Stimulated activated CD8-positive, alpha-beta memory T cell treated with anti-CD3 and anti-CD28 coated beads, Interleukin-7, amount 100 ng/mL, for 48 hours (primary cell): ENCODE data around the gene MRPS30.
"Not testable (repeated sequence)": the region's sequence is repeated elsewhere in the genome, so short reads cannot be mapped to it uniquely, and the experiment has no call there.

ENCODE experiments used
- DNase-seq, 2 donors: peaks; one replicate each; pipeline ENCODE4 v3.0.0-alpha.2; 2020; ENCODE audit warnings: low read depth in 1 of 2; ENCODE audit errors: extremely low read depth in 1 of 2

Gene MRPS30

GRCh38 chr5:44814761-44815160 is 6.0 kb downstream of the MRPS30 start:
- no peak for DNase-seq

DNA sequence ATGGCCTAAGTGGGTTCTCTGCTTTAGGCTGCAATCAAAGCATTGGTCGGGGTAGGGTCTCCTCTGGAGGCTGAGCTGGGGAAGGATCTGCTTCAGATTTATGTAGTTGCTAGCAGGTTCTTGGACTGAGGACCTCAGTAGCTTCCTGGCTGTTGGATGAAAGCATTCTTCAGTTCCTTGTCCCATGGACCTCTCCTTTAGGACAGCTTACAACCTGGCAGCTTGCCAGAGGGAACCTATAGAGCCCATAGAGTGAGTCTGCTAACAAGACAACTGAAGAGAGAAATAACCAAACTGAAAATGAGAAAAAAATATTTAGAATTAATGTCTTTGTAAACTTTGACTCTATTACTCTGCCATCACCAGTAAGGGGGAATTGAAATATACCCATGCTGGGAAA is 12.4 kb downstream of the MRPS30 start:
- DNase-seq = no peak

DNA sequence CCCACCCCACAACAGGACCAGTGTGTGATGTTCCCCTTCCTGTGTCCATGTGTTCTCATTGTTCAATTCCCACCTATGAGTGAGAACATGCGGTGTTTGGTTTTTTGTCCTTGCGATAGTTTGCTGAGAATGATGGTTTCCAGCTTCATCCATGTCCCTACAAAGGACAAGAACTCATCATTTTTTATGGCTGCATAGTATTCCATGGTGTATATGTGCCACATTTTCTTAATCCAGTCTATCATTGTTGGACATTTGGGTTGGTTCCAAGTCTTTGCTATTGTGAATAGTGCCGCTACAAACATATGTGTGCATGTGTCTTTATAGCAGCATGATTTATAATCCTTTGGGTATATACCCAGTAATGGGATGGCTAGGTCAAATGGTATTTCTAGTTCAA is 15.9 kb downstream of the MRPS30 start:
- DNase-seq = not testable (repeated sequence)

- no peak for DNase-seq
Measured at GRCh38 chr5:44827681-44828080, 18.9 kb downstream of the MRPS30 start.

- DNase-seq = no peak
Measured at GRCh38 chr5:44828719-44829118, 20.0 kb downstream of the MRPS30 start.

- no peak for DNase-seq
Measured at GRCh38 chr5:44830951-44831350, 22.2 kb downstream of the MRPS30 start.

GRCh38 chr5:44833249-44833648 is 24.5 kb downstream of the MRPS30 start:
- no peak for DNase-seq

DNA sequence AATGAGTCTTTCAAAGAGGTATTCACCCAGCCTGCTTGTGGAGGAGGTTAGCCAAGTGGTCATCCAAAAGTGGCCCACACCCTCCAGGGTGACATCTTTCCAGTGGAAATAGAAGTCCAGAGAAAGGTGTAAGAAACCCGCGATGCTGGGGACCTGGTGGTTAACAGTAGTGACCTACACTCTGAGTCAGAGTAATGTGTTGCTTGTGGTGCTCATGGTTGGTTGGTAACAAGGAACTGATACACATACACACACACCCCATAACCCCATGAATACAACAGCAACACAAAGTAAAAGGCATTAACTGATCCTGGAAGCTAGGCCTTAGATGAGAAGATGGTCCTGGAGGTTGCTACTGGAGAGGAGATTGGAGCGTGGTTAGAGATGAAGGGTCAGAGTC is 26.9 kb downstream of the MRPS30 start:
- DNase-seq = no peak

DNA sequence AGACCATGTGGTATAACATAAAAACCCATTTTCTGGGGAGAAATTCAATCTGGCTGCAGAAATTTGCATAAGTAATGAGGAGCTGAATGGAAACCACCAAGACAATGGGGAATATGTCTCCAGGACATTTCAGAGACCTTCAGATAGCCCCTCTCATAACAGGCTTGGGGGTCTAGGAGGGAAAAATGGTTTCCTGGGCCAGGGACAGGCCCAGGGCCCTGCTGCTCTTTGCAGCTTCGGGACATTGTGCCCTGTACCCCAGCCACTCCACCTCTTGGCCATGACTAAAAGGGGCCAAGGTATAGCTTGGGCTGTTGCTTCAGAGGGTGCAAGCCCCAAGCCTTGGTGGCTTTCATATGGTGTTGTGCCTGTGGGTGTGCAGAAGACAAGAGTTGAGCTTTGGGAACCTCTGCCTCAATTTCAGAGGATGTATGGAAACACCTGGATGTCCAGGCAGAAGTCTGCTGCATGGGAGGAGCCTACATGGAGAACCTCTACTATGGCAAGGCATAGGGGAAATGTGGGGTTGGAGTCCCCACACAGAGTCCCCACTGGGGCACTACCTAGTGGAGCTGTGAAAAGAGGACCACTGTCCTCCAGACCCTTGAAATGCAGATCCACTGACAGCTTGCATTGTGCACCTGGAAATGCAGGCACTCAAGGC is 30.4 kb downstream of the MRPS30 start:
- no peak for DNase-seq

DNA sequence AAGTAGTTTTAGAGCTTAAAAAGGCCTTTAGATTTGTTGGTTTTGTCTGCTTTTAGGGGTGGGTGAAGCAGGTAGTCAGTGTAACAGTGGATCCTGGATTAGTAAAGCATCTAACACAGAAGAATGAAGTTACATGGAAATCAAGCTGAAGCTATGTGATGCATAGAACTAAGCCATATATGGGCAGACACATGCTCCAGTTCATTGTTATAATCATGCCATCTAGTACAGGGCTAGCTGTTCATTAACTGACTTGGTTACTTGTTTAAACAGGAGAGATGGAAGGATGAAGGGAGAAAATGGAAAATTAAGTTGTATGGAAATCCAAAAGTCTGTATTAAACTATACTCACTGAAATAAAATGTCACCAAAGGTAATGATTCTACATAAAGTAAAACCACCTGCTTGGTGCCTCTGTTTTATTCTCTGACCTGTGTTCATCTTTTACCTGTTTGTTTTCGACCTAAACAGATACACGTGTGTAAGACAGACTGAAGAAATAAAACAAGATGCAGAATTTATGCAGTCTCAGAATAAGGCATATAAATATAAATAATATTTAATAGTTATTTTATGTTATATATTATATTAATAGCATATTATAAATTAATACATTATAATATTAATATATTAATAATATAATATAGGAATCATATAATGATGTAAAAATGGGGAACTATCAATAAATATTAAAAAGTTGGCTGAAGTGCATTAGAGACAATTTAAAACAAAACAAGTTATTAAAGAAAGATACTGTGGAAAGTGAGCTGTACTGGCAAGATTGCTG is 33.9 kb downstream of the MRPS30 start:
- DNase-seq = no peak

GRCh38 chr5:44844744-44845143 is 36.0 kb downstream of the MRPS30 start:
- DNase-seq = no peak

DNA sequence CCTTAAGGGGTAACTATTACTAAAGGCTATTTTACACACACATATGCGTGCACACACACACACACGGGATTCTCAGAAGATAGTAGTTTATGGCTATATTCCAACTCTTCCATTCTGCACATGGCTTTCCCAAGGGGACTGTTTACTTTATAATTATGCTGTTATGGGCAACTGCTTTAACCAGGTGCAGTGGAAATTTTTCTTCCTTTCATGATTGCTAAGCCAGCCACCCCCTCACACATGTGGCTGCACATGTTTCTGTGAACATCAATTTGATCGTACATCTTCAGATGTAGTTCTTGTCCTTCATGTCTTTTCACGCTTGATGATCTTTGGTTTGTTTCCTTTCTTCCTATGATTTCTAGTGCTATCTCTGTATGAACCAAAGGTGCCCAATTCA is 37.0 kb downstream of the MRPS30 start:
- DNase-seq = no peak

- DNase-seq = no peak
Measured at GRCh38 chr5:44847206-44847852, 38.6 kb downstream of the MRPS30 start.

- DNase-seq = no peak
Measured at GRCh38 chr5:44860267-44860666, 51.5 kb downstream of the MRPS30 start.

DNA sequence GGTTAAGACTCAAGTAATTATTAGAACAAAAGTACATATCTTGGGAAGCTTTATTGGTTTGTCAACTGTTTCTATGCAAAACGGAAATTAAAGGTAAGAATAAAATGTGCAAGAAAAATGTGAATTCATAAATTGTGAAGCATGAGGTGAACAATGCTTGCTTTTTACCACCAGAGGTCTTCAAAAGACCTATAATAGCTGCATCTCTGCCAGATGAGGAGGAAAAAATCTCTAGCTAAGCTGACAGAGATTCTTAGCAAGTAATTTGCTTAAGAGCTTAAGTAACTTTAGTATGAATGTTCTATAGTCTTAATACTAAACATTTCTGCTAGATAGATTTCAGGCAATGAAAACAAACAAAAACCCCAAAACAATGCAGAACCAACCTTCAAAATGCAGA is 54.1 kb downstream of the MRPS30 start:
- DNase-seq = no peak
